IMR-90 (cell line): Measurements from ENCODE around the gene SGTB. TPM values are rescaled to one million over a fixed set of nuclear protein-coding genes. Genes with fewer than 3 reads are reported as not detected.
A peak's percentile ranks its signal among the peaks of the same experiment; 100 is the strongest.

Source experiments
- ATAC-seq: fragments of 200-7000 bp; cut with Tn5 transposase; 2 replicates; pipeline ENCODE4 v1.9.1; 2020; ENCODE audit warnings: low read depth, mild to moderate bottlenecking, moderate library complexity
- BruUV-seq: library from RNA; stranded (reverse); fragments of 400-500 nt; replicated peaks from 2 replicates; lab custom pipeline; 2021; lab: Mats Ljungman, UMichigan
- CTCF ChIA-PET: fragments of 300-600 bp; formaldehyde crosslinking; extraction: SDS; loops from one replicate; lab custom pipeline; 2021; ENCODE audit warnings: antibody characterized with exemption; lab: Yijun Ruan, JAX
- POLR2A ChIA-PET: fragments of 300-600 bp; sonication (Branson Sonifier 250); formaldehyde crosslinking; loops from one replicate; lab custom pipeline; 2022; ENCODE audit warnings: antibody characterized with exemption; ENCODE audit not compliant: unreplicated experiment; lab: Charles Lee
- DNase-seq: peaks from one replicate; pipeline ENCODE4 v3.0.0; 2013
- H2AFZ ChIP-seq: replicated peaks from 2 replicates; pipeline ENCODE3; 2013; ENCODE audit warnings: low read length, mild to moderate bottlenecking; ENCODE audit not compliant: poor library complexity
- H2AK5ac ChIP-seq: 2 replicates; pipeline ENCODE4 v1.6.1; 2013; ENCODE audit warnings: low read depth, low read length, inconsistent platforms
- H2AK9ac ChIP-seq: replicated peaks from 2 replicates; pipeline ENCODE3; 2013; ENCODE audit warnings: mild to moderate bottlenecking, low read depth, low read length, moderate library complexity; ENCODE audit not compliant: poor library complexity
- H2BK120ac ChIP-seq: 2 replicates; pipeline ENCODE4 v1.6.1; 2013; ENCODE audit warnings: low read depth, low read length, inconsistent platforms
- H2BK15ac ChIP-seq: 3 replicates; pipeline ENCODE4 v1.6.1; 2013; ENCODE audit warnings: low read depth, low read length, inconsistent platforms
- H2BK20ac ChIP-seq: 2 replicates; pipeline ENCODE4 v1.6.1; 2013; ENCODE audit warnings: low read depth, mild to moderate bottlenecking, inconsistent platforms, low read length, moderate library complexity
- H2BK5ac ChIP-seq: 2 replicates; pipeline ENCODE4 v1.6.1; 2013; ENCODE audit warnings: mild to moderate bottlenecking, low read depth, low read length, inconsistent platforms; ENCODE audit not compliant: poor library complexity, severe bottlenecking
- H3K14ac ChIP-seq: replicated peaks from 2 replicates; pipeline ENCODE4 v1.6.1; 2013; ENCODE audit warnings: low read depth, low read length, inconsistent platforms
- H3K18ac ChIP-seq: 2 replicates; pipeline ENCODE4 v1.6.1; 2013; ENCODE audit warnings: low read depth, low read length, control low read depth
- H3K23ac ChIP-seq: 2 replicates; pipeline ENCODE4 v1.6.1; 2013; ENCODE audit warnings: low read depth, low read length, inconsistent platforms
- H3K27ac ChIP-seq: 2 replicates; pipeline ENCODE4 v1.5.1; 2013; ENCODE audit warnings: mild to moderate bottlenecking, control low read depth, low read length; ENCODE audit not compliant: insufficient read depth
- H3K27me3 ChIP-seq: 2 replicates; pipeline ENCODE4 v1.6.1; 2013; ENCODE audit warnings: low read length; ENCODE audit not compliant: control insufficient read depth, insufficient read depth
- H3K36me3 ChIP-seq: 2 replicates; pipeline ENCODE4 v1.6.1; 2013; ENCODE audit warnings: low read length, mixed read lengths; ENCODE audit not compliant: control insufficient read depth, insufficient read depth
- H3K4ac ChIP-seq: 2 replicates; pipeline ENCODE4 v1.6.1; 2013; ENCODE audit warnings: low read depth, low read length, inconsistent platforms
- H3K4me1 ChIP-seq: 2 replicates; pipeline ENCODE4 v1.6.1; 2013; ENCODE audit warnings: low read length, mixed read lengths; ENCODE audit not compliant: control insufficient read depth, insufficient read depth
- H3K4me2 ChIP-seq: 2 replicates; pipeline ENCODE4 v1.6.1; 2013; ENCODE audit warnings: low read depth, mild to moderate bottlenecking, control low read depth, low read length, moderate library complexity
- H3K4me3 ChIP-seq: 2 replicates; pipeline ENCODE4 v1.5.1; 2013; ENCODE audit warnings: low read depth, mild to moderate bottlenecking, control low read depth, low read length, moderate library complexity; ENCODE audit not compliant: insufficient read depth
- H3K56ac ChIP-seq: 2 replicates; pipeline ENCODE4 v1.6.1; 2013; ENCODE audit warnings: low read length, inconsistent platforms; ENCODE audit not compliant: insufficient read depth; ENCODE audit errors: extremely low read depth
- H3K79me1 ChIP-seq, 2 experiments: 2 replicates each; pipeline ENCODE4 v1.6.1; 2013; ENCODE audit warnings: low read length in 2 of 2, inconsistent platforms in 1 of 2, low read depth in 1 of 2
- H3K9ac ChIP-seq: 2 replicates; pipeline ENCODE4 v1.6.1; 2013; ENCODE audit warnings: low read depth, low read length, control low read depth
- H3K9me1 ChIP-seq: 2 replicates; pipeline ENCODE4 v1.6.1; 2013; ENCODE audit warnings: low read length, inconsistent platforms; ENCODE audit not compliant: insufficient read depth
- H3K9me3 ChIP-seq: 2 replicates; pipeline ENCODE4 v1.6.1; 2013; ENCODE audit warnings: low read length; ENCODE audit not compliant: control insufficient read depth, insufficient read depth
- H4K20me1 ChIP-seq: 2 replicates; pipeline ENCODE4 v1.6.1; 2013; ENCODE audit warnings: low read length, inconsistent platforms; ENCODE audit not compliant: insufficient read depth
- H4K5ac ChIP-seq: 2 replicates; pipeline ENCODE4 v1.6.1; 2013; ENCODE audit warnings: mild to moderate bottlenecking, low read depth, low read length, control low read depth
- H4K8ac ChIP-seq, 2 experiments: 2 replicates each; pipeline ENCODE4 v1.6.1; 2013; ENCODE audit warnings: low read depth in 2 of 2, low read length in 2 of 2, control low read depth in 1 of 2, inconsistent platforms in 1 of 2
- H4K91ac ChIP-seq: 2 replicates; pipeline ENCODE4 v1.6.1; 2013; ENCODE audit warnings: low read depth, low read length, inconsistent platforms; ENCODE audit not compliant: insufficient read depth
- MXI1 ChIP-seq: IDR thresholded peaks from 2 replicates; pipeline ENCODE4 v1.6.1; 2012; ENCODE audit warnings: low read depth, mild to moderate bottlenecking, low read length, moderate library complexity, borderline replicate concordance
- RAD21 ChIP-seq: IDR thresholded peaks from 2 replicates; pipeline ENCODE4 v1.6.1; 2012; ENCODE audit warnings: low read length, improper control_type of control experiment
- USF2 ChIP-seq: fragments of 150-350 bp; IDR thresholded peaks from 2 replicates; pipeline ENCODE4 v1.6.1; 2017; ENCODE audit warnings: mild to moderate bottlenecking, antibody characterized with exemption, low read length, low read depth
- WGBS, 2 experiments: methylation state at CpG; one replicate each; pipeline versions ENCODE4 v1.1.5 to v1.1.7; 2013; ENCODE audit warnings: missing lambda C conversion rate in 2 of 2; ENCODE audit not compliant: insufficient read length in 1 of 2; ENCODE audit errors: extremely low coverage in 2 of 2; 5-methylcytosine and 5-hydroxymethylcytosine counted together
- dilution Hi-C: fragments of 300-500 bp; cut with HindIII; formaldehyde crosslinking; loops from one replicate; pipeline ENCODE4 v1.14.3; 2018; ENCODE audit warnings: low sequenced_read_pairs; ENCODE audit not compliant: unreplicated experiment
- in situ Hi-C: fragments of 300-500 bp; cut with MboI; formaldehyde crosslinking; loops from 3 replicates; pipeline ENCODE4 v1.14.3; 2019; ENCODE audit warnings: low sequenced_read_pairs, inconsistent platforms, mixed read lengths
- intact Hi-C: fragments of 100-400 bp; cut with micrococcal nuclease; formaldehyde crosslinking; loops from 2 replicates; pipeline ENCODE4 v1.10.0; 2022
- polyA plus RNA-seq, 3 experiments: library from polyadenylated mRNA; depleted of rRNA; stranded (reverse); fragments of >200 nt; gene quantifications; 2 replicates each; pipeline ENCODE4 v1.2.3, GENCODE V29; 2012; ENCODE audit warnings: low replicate concordance in 1 of 3
- total RNA-seq: library from RNA; depleted of rRNA; stranded (reverse); fragments of >200 nt; gene quantifications from 2 replicates; pipeline ENCODE4 v1.2.3, GENCODE V29; 2012
- TF ChIP-seq, protein P1 (sequence below): conservative IDR thresholded peaks from 2 replicates; pipeline ENCODE4 v1.5.1; 2012; ENCODE audit warnings: mild to moderate bottlenecking, low read depth, low read length, improper control_type of control experiment

The SGTB gene
- total and polyA plus RNA-seq, 2 of the 4 experiments (the other 2 are of a cell fraction) = 7.5 to 15.1 TPM

DNA sequence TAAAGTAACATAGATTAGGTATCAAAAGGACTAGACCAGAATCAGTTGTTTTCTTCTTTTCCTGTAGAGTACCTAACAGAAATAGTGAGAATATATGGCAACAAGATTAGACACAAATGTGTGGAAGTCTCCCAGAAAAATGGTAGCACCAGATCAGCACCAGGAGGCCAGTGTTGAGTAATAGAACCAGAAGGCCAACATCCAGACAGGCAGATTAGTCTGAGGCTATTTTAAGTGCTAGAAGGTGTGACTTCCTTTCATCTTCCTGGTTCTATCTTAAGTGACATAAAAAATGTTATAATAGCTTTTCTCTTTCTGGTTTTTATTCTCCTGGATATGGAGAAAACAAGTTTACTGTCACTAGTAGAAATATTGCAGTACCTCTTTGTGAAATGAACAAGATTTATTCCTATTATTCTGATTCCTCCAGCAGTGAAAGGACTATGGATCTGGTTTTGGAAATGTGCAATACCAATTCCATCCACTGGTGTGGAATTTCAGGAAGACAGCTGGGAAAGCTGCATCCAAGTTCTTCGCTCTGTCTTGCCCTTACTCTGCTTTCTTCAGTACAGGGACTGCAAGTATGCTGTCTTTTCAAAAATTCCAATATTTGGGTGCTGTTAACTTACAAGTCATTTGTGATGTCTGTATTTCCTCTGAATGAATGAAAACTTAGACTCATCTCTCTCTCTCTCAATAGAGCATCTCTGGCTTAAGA is 57.9 kb downstream of the SGTB start:
- H2BK20ac ChIP-seq = no peak overlapping the region
- no peak overlapping the region for H2AFZ ChIP-seq
- BruUV-seq = no TSS peak
- H3K9me3 ChIP-seq = no peaks in the 10 kb centered on the region
- H3K36me3 ChIP-seq = peaks cover 10% of the 10 kb centered on the region
- ChIA-PET CTCF (interaction anchor here (0.7 to 2.1 kb wide), 3 partner anchors 9 to 292 kb away, joined by 3 to 8 read pairs (median 3); no protein-coding TSS in a partner anchor), POLR2A (no interaction called here)
- H3K79me1 ChIP-seq = no peaks in the 10 kb centered on the region
- no peak overlapping the region for H4K8ac ChIP-seq
- in situ Hi-C loops (no loop called here), intact Hi-C loops (no loop called here), dilution Hi-C loops (no loop called here)
- no peak overlapping the region for H3K23ac ChIP-seq
- no peaks in the 10 kb centered on the region for H4K20me1 ChIP-seq
- no CpG with 5 or more reads among the region's 1 CpG for WGBS, 2 experiments
- no peak overlapping the region for H3K27ac ChIP-seq
- no peak overlapping the region for H2BK5ac ChIP-seq
- no peak overlapping the region for H2AK5ac ChIP-seq
- H2BK120ac ChIP-seq = no peak overlapping the region
- H3K9me1 ChIP-seq = no peaks in the 10 kb centered on the region; the same call in 1 of the 2 replicates
- no peaks in the 10 kb centered on the region for H3K27me3 ChIP-seq
- no peak overlapping the region for H3K4ac ChIP-seq
- H4K5ac ChIP-seq = no peak overlapping the region
- no peak overlapping the region for H4K91ac ChIP-seq
- peak; percentile 18 for DNase-seq
- no peak overlapping the region for H3K4me3 ChIP-seq
- no peak overlapping the region for H3K56ac ChIP-seq
- no peak overlapping the region for H3K18ac ChIP-seq
- H3K9ac ChIP-seq = no peak overlapping the region
- TF ChIP-seq MXI1 (no peak), USF2 (no peak), RAD21 (0 out of 2 replicates have a peak, but pooled peaks have one; percentile 5)
- TF ChIP-seq, protein P1, sequence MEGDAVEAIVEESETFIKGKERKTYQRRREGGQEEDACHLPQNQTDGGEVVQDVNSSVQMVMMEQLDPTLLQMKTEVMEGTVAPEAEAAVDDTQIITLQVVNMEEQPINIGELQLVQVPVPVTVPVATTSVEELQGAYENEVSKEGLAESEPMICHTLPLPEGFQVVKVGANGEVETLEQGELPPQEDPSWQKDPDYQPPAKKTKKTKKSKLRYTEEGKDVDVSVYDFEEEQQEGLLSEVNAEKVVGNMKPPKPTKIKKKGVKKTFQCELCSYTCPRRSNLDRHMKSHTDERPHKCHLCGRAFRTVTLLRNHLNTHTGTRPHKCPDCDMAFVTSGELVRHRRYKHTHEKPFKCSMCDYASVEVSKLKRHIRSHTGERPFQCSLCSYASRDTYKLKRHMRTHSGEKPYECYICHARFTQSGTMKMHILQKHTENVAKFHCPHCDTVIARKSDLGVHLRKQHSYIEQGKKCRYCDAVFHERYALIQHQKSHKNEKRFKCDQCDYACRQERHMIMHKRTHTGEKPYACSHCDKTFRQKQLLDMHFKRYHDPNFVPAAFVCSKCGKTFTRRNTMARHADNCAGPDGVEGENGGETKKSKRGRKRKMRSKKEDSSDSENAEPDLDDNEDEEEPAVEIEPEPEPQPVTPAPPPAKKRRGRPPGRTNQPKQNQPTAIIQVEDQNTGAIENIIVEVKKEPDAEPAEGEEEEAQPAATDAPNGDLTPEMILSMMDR = peak; percentile 39
- H2BK15ac ChIP-seq = no peak overlapping the region
- H3K14ac ChIP-seq = no peak overlapping the region
- H3K4me1 ChIP-seq = no peaks in the 10 kb centered on the region
- no peak overlapping the region for H3K4me2 ChIP-seq
- peak; percentile 56; the same call in 1 of the 2 replicates for ATAC-seq
- no peak overlapping the region for H2AK9ac ChIP-seq
